Skeletal muscle tissue (tissue), 4 donors: ENCODE data around the gene NPAS3. TPM values are rescaled to one million over a fixed set of nuclear protein-coding genes. Genes with fewer than 3 reads are reported as not detected.

Source experiments
- H3K27ac ChIP-seq: one replicate; pipeline ENCODE4 v1.7.0; 2013; ENCODE audit warnings: mild to moderate bottlenecking, low read depth, low read length, inconsistent platforms
- H3K27me3 ChIP-seq, 3 donors: one replicate each; pipeline ENCODE4 v1.7.0; 2013; ENCODE audit warnings: low read length in 3 of 3; ENCODE audit not compliant: control insufficient read depth in 3 of 3, insufficient read depth in 3 of 3
- H3K36me3 ChIP-seq, 3 donors: one replicate each; pipeline ENCODE4 v1.7.0; 2013; ENCODE audit warnings: low read length in 3 of 3; ENCODE audit not compliant: control insufficient read depth in 3 of 3, insufficient read depth in 3 of 3
- H3K4me1 ChIP-seq, 3 donors: one replicate each; pipeline ENCODE4 v1.7.0; 2013; ENCODE audit warnings: low read length in 3 of 3, mild to moderate bottlenecking in 3 of 3; ENCODE audit not compliant: control insufficient read depth in 3 of 3, insufficient read depth in 3 of 3
- H3K4me3 ChIP-seq, 3 donors: one replicate each; pipeline ENCODE4 v1.7.0; 2013; ENCODE audit warnings: low read length in 3 of 3
- H3K9ac ChIP-seq, 3 donors: one replicate each; pipeline ENCODE4 v1.7.0; 2013; ENCODE audit warnings: low read length in 3 of 3, mild to moderate bottlenecking in 3 of 3, moderate library complexity in 2 of 3, low read depth in 1 of 3
- H3K9me3 ChIP-seq, 3 donors: one replicate each; pipeline ENCODE4 v1.7.0; 2013; ENCODE audit warnings: low read length in 3 of 3; ENCODE audit not compliant: control insufficient read depth in 3 of 3
- total RNA-seq: library from RNA; depleted of rRNA; stranded (reverse); fragments of >200 nt; gene quantifications from one replicate; pipeline ENCODE4 v1.2.3, GENCODE V29; 2014
- donor health status: Osteomylitis.

NPAS3 gene
- total RNA-seq, 1 donor from 2014 or later = 9.9 TPM

- Histone ChIP-seq H3K9me3 (no peaks in the 10 kb centered on the region), H3K36me3 (no peaks in the 10 kb centered on the region)
Observed at GRCh38 chr14:33809396-33809981, 870.8 kb downstream of the NPAS3 start.

DNA sequence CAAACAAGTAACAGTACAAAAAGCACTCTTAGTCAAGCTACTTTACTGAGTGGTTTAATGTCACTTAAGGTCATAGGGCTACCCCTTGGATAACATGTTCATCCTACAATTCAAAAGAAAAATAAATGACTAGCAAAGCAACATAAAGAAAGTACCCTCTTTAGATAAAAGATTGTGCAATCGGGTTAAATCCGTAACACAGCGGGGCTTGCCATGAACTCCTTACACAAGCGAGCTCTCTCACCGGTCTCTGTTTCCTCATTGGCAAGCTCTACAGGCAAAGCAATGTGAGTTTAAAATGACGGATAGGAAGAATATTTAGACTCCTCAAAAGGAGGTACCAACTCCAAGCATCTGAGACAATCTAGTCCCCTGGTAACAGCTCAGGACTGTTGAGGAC, 871.6 kb downstream of the NPAS3 start:
- no peaks in the 10 kb centered on the region for H3K27me3 ChIP-seq
- H3K36me3 ChIP-seq = no peaks in the 10 kb centered on the region
- no peaks in the 10 kb centered on the region for H3K9me3 ChIP-seq
- H3K4me3 ChIP-seq = no peak overlapping the region
- H3K9ac ChIP-seq = no peak overlapping the region
- H3K27ac ChIP-seq = no peak overlapping the region
- no peaks in the 10 kb centered on the region for H3K4me1 ChIP-seq

More at GRCh38 chr14:33809396-33809981, 870.8 kb downstream of the NPAS3 start:
- no peak overlapping the region for H3K9ac ChIP-seq
- no peaks in the 10 kb centered on the region for H3K27me3 ChIP-seq
- no peaks in the 10 kb centered on the region for H3K4me1 ChIP-seq
- H3K27ac ChIP-seq = no peak overlapping the region
- no peak overlapping the region for H3K4me3 ChIP-seq

DNA sequence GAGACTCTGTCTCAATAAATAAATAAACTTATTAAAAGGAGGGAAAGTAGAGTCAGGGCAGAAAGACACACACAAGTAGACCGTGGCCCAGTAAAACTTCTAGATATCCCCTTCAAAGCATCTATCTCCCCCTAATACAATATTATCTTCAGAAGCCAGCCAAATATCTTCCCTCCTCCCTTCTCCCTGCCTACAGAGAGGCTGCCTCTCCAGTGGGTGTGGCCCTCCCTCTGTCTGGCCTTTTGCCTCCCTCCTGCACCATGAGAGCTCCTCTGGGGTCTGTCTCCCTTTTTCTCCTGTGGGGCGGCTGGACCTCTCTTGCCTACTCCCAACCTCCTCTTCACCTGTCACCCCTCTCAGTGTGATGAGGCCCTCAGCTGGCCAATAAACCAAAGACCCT, 873.0 kb downstream of the NPAS3 start:
- Histone ChIP-seq H3K9ac (no peak overlapping the region), H3K4me1 (no peaks in the 10 kb centered on the region), H3K4me3 (no peak overlapping the region)

DNA sequence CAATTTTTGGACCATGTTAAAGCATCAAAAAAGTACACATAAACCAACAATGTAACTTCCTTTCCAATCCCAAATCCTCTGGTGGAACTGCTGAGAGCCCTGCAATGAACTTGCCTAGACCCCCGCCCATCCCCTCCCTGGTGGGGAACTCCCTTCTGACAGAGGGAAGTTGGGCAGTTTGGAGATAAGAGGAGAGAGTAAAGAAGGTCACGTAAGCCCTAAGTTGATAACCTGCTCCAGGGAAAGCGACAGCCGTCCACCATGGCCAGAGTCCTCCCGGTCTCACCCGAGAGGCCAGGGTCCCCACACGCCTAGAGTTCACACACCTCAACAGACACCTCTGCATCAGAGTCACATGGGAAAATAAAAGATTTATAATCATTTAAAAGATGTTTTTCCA, 873.5 kb downstream of the NPAS3 start:
- Histone ChIP-seq H3K36me3 (no peaks in the 10 kb centered on the region), H3K9me3 (no peaks in the 10 kb centered on the region), H3K27me3 (no peaks in the 10 kb centered on the region), H3K4me1 (no peaks in the 10 kb centered on the region), H3K4me3 (no peak overlapping the region), H3K9ac (no peak overlapping the region), H3K27ac (no peak overlapping the region)

More for the DNA sequence above, 873.0 kb downstream of the NPAS3 start:
- no peaks in the 10 kb centered on the region for H3K27me3 ChIP-seq
- H3K9me3 ChIP-seq = no peaks in the 10 kb centered on the region
- H3K36me3 ChIP-seq = no peaks in the 10 kb centered on the region
- H3K27ac ChIP-seq = no peak overlapping the region

DNA sequence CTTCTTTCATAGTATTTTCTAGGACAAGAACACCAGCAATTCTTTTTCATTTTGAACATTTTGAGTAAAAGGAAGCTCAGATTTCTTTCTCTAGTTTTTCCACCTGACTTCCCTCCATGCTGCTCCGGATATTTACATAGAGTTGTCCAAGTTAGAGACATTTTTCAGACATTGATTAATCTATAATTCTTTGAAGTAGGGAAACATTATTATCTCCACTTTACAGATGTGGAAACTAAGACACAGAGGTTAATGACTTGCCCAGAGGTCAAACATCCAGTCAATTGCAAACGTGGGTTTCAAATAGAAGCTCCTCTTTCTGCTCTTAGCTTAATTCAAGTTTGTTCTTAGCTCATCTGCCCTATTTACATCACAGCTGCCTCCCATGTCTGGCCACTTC, 873.9 kb downstream of the NPAS3 start:
- Histone ChIP-seq H3K9ac (no peak overlapping the region), H3K27ac (no peak overlapping the region), H3K9me3 (no peaks in the 10 kb centered on the region), H3K4me3 (no peak overlapping the region), H3K4me1 (no peaks in the 10 kb centered on the region), H3K36me3 (no peaks in the 10 kb centered on the region), H3K27me3 (no peaks in the 10 kb centered on the region)

DNA sequence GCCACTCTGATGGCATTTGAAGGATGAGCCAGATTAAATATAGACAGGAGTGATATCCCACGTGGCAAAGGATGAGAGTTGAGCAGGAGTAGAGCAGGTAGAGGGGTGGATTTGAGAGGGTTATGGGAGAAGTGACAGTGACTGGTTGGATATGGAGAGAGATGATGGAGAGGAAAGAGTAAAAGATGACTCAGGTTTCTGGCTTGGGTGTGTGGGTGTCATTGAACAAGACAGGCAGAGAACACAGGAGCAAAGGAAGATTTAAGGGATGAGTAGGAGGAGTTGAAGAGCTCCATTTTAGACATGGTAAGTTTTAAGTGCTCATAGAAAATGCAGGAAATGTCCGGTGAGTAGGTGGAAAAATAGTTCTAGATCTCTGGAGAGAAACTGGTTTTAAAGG, 875.3 kb downstream of the NPAS3 start:
- Histone ChIP-seq H3K4me1 (no peaks in the 10 kb centered on the region), H3K9ac (no peak overlapping the region), H3K4me3 (no peak overlapping the region), H3K27me3 (no peaks in the 10 kb centered on the region), H3K27ac (no peak overlapping the region), H3K36me3 (no peaks in the 10 kb centered on the region), H3K9me3 (no peaks in the 10 kb centered on the region)

DNA sequence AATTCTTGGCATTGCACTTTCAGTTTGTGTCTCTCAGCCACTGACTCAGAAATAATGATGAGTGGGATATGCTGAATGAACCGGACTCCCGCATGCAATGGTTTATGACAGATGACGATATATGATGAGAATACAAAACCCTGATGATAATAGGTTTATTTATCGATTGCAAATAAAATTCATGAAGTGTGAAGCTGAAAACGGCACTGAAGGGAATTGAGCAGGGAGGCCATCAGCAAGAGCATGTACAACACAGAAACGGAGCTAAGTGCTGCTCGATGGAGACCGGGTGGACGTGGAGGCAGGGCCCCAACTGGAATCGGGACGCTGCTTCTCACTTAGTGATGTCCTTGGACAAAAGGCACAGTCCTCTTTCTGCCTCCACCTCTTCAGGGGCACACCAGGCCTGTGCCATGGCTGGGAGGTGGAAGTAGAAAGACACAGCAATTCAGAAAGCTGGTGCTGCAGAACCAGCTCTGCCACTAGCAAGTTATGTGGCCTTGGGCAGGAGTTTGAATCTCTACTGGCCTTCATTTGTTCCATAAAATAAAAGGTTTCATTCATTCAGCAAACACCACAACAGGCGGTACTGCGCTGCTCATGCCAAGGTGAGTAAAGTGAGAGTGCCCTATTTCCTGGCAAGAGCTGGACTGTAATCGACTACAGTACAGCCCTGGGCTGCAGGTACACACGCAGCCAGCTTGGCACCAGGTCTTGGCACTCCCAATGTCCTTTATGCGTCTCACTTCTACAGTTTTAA, 895.2 kb downstream of the NPAS3 start:
- Histone ChIP-seq H3K27me3 (no peaks in the 10 kb centered on the region), H3K36me3 (no peaks in the 10 kb centered on the region), H3K4me3 (no peak overlapping the region)

GRCh38 chr14:33834466-33835260, 896.0 kb downstream of the NPAS3 start:
- Histone ChIP-seq H3K9ac (no peak overlapping the region), H3K4me3 (no peak overlapping the region), H3K36me3 (no peaks in the 10 kb centered on the region), H3K9me3 (no peaks in the 10 kb centered on the region), H3K27ac (no peak overlapping the region), H3K27me3 (no peaks in the 10 kb centered on the region), H3K4me1 (peaks cover 0 to 6% (median 0%) of the 10 kb centered on the region in 3 donors)

More for the DNA sequence above, 895.2 kb downstream of the NPAS3 start:
- Histone ChIP-seq H3K27ac (no peak overlapping the region), H3K4me1 (no peaks in the 10 kb centered on the region), H3K9me3 (no peaks in the 10 kb centered on the region), H3K9ac (no peak overlapping the region)

GRCh38 chr14:33835261-33835655, 896.6 kb downstream of the NPAS3 start:
- H3K36me3 ChIP-seq = no peaks in the 10 kb centered on the region
- H3K9me3 ChIP-seq = no peaks in the 10 kb centered on the region
- no peaks in the 10 kb centered on the region for H3K27me3 ChIP-seq
- H3K27ac ChIP-seq = no peak overlapping the region
- H3K4me1 ChIP-seq = peaks cover 0 to 8% (median 0%) of the 10 kb centered on the region in 3 donors
- H3K9ac ChIP-seq = no peak overlapping the region
- no peak overlapping the region for H3K4me3 ChIP-seq

DNA sequence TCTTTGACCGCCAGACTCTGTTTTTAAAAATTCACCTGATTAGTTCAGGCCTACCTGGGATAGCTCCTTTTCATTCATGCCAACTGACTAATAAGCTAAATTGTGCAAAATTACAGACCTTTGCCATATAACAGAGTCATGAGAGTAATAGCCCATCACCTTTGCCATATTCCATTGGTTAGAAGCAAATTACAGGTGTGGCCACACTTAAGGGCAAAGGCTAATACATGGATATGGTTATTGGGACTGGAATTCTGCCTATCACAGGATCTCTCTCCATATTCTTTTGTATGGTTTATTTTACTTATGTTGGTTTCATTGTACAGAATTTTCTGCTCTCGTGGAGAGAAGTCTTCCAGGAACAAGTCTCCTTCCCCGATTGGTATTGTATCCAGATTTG, 897.0 kb downstream of the NPAS3 start:
- H3K9ac ChIP-seq = no peak overlapping the region
- H3K27ac ChIP-seq = no peak overlapping the region
- H3K4me3 ChIP-seq = no peak overlapping the region
- no peaks in the 10 kb centered on the region for H3K36me3 ChIP-seq
- H3K9me3 ChIP-seq = no peaks in the 10 kb centered on the region
- no peaks in the 10 kb centered on the region for H3K27me3 ChIP-seq
- peaks cover 0 to 8% (median 0%) of the 10 kb centered on the region in 3 donors for H3K4me1 ChIP-seq
